Subcutaneous abdominal adipose tissue (tissue), 5 donors: Measurements from ENCODE around the gene IPPK.

Experiments
- H3K27ac ChIP-seq: one replicate; pipeline ENCODE4 v1.7.0; 2013; ENCODE audit warnings: low read depth, mild to moderate bottlenecking, inconsistent platforms, low read length, moderate library complexity
- H3K27me3 ChIP-seq, 5 donors: one replicate each; pipeline ENCODE4 v1.7.0; 2013; ENCODE audit warnings: low read length in 5 of 5, inconsistent platforms in 1 of 5; ENCODE audit not compliant: control insufficient read depth in 5 of 5, insufficient read depth in 4 of 5
- H3K36me3 ChIP-seq, 5 donors: one replicate each; pipeline ENCODE4 v1.7.0; 2013; ENCODE audit warnings: low read length in 5 of 5; ENCODE audit not compliant: control insufficient read depth in 5 of 5, insufficient read depth in 5 of 5
- H3K4me1 ChIP-seq, 5 donors: one replicate each; pipeline ENCODE4 v1.7.0; 2013; ENCODE audit warnings: low read length in 5 of 5, mild to moderate bottlenecking in 3 of 5, moderate library complexity in 1 of 5; ENCODE audit not compliant: control insufficient read depth in 5 of 5, insufficient read depth in 5 of 5
- H3K4me3 ChIP-seq, 5 donors: one replicate each; pipeline ENCODE4 v1.7.0; 2013; ENCODE audit warnings: low read length in 5 of 5, low read depth in 1 of 5
- H3K9ac ChIP-seq, 5 donors: one replicate each; pipeline ENCODE4 v1.7.0; 2013; ENCODE audit warnings: low read length in 5 of 5, mild to moderate bottlenecking in 4 of 5, moderate library complexity in 3 of 5
- H3K9me3 ChIP-seq, 5 donors: one replicate each; pipeline ENCODE4 v1.7.0; 2013; ENCODE audit warnings: low read length in 5 of 5; ENCODE audit not compliant: control insufficient read depth in 5 of 5
- donor health status: healthy.
- donor health status: healthy.
- donor health status: healthy.
- donor health status: healthy.
- donor health status: healthy.

IPPK gene, protein sequence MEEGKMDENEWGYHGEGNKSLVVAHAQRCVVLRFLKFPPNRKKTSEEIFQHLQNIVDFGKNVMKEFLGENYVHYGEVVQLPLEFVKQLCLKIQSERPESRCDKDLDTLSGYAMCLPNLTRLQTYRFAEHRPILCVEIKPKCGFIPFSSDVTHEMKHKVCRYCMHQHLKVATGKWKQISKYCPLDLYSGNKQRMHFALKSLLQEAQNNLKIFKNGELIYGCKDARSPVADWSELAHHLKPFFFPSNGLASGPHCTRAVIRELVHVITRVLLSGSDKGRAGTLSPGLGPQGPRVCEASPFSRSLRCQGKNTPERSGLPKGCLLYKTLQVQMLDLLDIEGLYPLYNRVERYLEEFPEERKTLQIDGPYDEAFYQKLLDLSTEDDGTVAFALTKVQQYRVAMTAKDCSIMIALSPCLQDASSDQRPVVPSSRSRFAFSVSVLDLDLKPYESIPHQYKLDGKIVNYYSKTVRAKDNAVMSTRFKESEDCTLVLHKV

DNA sequence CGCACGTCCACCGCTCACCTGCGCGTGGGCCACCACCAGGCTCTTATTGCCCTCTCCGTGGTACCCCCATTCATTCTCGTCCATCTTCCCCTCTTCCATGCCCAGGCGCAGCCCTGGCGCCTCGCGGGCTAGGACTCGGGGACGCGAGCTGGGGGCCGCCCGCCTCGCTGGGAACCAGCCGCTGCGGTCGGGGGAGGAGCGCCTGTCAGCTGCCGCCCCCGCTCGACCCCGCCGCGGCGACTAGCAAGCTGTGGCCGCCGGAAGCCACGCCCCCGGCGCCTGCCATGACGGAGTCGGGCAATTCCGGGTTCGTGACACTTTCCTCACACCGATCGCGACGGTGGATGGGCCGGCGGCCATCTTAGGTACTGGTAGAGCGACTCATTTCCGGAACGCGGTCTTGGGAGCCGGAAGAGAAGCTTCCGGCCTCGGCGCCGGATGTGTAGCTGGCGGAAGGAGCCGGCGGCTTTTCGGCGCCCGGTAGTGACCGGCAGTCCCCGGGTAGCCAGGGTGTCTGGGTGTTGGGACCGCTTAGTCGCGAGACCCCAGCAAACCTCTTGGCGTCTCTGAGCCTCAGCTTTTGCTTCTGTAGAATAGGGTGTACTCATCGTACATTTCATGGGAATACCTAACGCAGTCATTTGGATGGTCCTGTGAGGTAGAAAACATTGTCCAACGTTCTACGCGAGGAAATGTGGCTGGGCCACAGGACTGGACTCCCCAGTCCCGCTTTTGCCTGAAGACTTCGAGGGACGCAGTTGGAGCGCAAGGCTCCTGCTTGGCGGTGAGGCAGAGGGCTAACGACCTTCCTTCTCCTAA, at the start of gene IPPK:
Gene IPPK, minus strand, starts transcription at position 242 of the 819 bp plus-strand sequence. Its CDS starts 143 bp downstream, at position 99.
- H3K9ac ChIP-seq: peak within 1 kb of the TSS; percentile 81 to 99 (median 98)
- peaks cover 0 to 26% (median 21%) of the 10 kb centered on the region in 5 donors for H3K4me1 ChIP-seq
- H3K4me3 ChIP-seq: peak within 1 kb of the TSS; percentile 80 to 100 (median 99)
- H3K27me3 ChIP-seq: no peaks in the 10 kb centered on the region
- H3K9me3 ChIP-seq: no peaks in the 10 kb centered on the region
- peak within 1 kb of the TSS; percentile 96 for H3K27ac ChIP-seq
- H3K36me3 ChIP-seq: peaks cover 0 to 12% (median 8%) of the 10 kb centered on the region in 5 donors

DNA sequence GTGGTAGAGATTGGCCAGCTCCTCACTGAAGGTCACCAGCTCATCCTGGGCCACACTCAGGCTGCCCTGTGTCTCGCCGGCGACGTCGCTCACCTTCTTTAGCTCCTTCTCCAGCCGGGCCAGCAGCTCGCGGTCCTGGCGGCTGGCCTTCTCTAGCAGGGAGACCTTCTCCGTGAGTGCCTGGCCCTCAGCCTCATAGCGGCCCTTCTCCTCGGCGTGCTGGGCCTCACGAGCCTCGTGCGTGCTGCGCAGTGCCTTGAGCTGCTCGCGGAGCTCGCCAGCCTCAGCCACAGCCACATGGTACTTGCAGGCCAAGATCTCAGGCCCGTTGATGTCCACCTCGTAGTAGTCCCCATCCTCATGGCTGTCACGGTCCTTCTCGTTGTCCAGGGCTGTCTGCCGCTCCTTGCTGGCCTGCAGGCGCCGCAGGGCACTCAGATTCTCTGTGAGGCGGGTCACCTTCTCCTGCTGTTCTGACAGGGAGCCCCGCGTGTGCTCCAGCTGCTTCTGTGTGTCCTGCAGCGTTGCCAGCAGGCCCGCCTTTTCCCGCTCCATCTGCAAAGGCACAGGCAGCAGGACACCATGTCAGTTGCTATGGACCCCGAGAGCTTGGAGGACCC, 49.2 kb upstream of the IPPK start:
- H3K27me3 ChIP-seq: no peaks in the 10 kb centered on the region
- no peak overlapping the region for H3K27ac ChIP-seq
- peaks cover 3 to 10% (median 9%) of the 10 kb centered on the region in 5 donors for H3K4me1 ChIP-seq
- peaks cover 0 to 87% (median 80%) of the 10 kb centered on the region in 5 donors for H3K36me3 ChIP-seq
- H3K4me3 ChIP-seq: no peak overlapping the region
- no peak overlapping the region for H3K9ac ChIP-seq
- H3K9me3 ChIP-seq: no peaks in the 10 kb centered on the region

DNA sequence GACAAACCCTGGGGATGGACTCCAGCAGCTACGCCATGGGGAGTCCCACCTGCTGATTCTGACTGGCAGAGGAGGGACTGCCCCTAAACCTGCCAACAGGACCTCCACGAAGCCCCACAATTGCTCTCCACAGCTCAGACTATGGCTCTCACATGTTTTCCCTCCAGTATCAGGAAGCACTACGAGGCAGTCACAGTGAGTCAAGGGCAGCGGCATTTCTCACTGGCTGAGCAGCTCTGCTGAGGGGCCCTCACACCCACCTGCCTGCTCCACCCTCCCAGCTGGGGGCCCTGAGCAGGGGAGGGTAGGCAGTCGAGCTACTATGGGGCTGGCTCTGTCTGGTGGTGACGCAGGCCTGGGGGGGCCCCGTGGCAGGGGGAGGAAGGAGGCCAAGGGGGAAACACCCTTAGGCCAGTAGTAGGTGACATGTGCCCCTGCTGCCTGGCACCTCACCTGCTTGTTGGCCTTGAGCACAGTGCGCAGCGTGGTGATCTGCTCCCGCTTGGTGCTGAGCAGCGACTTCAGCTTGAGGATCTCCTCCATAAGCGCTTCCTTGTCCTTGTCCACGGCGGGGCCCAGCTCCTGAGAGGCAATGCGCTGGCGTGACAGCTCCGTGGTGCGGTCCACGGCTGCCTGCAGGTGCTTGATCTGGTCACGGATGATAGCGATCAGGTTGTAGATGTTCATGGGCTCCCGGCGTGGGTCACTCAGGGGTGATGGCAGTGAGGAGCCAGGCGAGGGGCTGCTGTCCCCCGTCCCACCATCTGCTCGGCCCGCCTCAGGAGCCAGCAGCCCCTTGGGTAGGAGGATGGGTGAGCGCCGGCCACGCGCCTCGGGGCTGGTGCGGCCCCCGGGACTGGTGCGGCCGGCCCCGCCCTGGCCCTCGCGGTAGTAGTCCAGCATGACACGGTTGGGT, 48.4 kb upstream of the IPPK start:
- Histone ChIP-seq H3K4me1 (peaks cover 3 to 10% (median 9%) of the 10 kb centered on the region in 5 donors), H3K27me3 (no peaks in the 10 kb centered on the region), H3K27ac (no peak overlapping the region), H3K9ac (no peak overlapping the region), H3K9me3 (no peaks in the 10 kb centered on the region), H3K36me3 (peaks cover 0 to 95% (median 88%) of the 10 kb centered on the region in 5 donors), H3K4me3 (no peak overlapping the region)

DNA sequence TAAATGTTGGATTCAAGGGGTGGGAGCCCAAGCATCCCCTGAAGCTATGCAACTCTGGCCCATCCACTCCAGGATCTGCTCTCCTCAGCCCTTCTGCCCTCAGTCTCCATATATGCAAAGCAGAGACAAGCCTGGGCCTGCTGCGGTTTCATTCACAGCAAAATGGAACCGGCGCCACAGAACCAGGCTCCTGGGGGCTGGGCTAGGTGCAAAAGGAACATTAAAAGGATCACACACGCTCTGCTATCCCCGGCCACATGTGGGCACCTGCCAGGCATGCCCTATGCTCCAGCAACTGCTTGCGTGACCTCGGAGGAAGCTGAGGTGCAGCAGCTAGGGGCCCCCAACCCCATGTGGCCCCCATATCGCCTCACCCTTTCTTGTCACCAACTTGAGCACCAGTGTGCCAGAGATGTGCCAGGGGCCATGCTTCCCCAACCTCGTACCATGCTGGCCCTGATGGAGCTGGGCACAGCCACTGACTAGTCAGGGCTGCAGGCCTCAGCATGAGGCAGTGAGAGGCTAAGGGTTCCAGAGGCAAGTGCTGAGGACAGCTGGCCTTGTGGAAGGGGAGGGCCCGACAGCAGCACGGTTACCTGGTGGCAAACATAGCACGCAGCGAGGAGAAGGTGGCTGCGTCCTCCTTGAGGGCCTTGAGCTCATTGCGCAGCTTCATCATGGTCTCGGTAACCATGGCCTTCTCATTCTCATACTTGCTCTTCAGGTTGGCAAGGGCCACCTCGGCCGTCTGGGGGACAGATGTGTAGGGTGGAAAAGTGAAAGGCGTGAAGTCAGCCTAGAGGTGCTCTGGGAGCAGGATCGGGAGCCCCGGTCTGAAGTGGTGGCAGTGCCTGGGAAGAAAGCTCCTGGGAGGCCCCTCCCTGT, 47.5 kb upstream of the IPPK start:
- H3K9me3 ChIP-seq: no peaks in the 10 kb centered on the region
- no peak overlapping the region for H3K4me3 ChIP-seq
- no peaks in the 10 kb centered on the region for H3K27me3 ChIP-seq
- peaks cover 3 to 10% (median 9%) of the 10 kb centered on the region in 5 donors for H3K4me1 ChIP-seq
- no peak overlapping the region for H3K9ac ChIP-seq
- no peak overlapping the region for H3K27ac ChIP-seq
- peaks cover 0 to 94% (median 90%) of the 10 kb centered on the region in 5 donors for H3K36me3 ChIP-seq

DNA sequence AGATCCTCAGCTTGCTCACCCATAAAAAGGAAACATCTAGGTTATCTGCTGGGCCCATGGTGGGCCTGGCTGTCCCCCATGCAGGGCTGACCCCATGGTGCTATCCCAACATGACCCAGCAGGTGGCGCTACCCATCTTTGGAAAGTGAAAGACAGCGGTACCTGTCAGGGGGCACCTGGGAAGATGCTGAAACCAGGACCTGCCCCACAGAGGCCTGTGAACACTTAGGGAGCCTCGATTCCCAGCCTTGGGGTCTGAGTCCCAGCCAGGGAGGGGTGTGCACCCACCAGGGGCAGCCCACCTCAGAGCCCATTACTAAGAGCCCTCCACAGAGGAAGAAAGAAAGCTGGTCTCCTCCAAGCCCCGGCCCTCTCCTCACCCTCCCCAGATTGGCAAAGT, 46.6 kb upstream of the IPPK start:
- Histone ChIP-seq H3K4me3 (no peak overlapping the region), H3K36me3 (peaks cover 0 to 90% (median 86%) of the 10 kb centered on the region in 5 donors), H3K9ac (no peak overlapping the region), H3K27me3 (no peaks in the 10 kb centered on the region), H3K4me1 (peaks cover 3 to 16% (median 9%) of the 10 kb centered on the region in 5 donors), H3K9me3 (no peaks in the 10 kb centered on the region), H3K27ac (no peak overlapping the region)

DNA sequence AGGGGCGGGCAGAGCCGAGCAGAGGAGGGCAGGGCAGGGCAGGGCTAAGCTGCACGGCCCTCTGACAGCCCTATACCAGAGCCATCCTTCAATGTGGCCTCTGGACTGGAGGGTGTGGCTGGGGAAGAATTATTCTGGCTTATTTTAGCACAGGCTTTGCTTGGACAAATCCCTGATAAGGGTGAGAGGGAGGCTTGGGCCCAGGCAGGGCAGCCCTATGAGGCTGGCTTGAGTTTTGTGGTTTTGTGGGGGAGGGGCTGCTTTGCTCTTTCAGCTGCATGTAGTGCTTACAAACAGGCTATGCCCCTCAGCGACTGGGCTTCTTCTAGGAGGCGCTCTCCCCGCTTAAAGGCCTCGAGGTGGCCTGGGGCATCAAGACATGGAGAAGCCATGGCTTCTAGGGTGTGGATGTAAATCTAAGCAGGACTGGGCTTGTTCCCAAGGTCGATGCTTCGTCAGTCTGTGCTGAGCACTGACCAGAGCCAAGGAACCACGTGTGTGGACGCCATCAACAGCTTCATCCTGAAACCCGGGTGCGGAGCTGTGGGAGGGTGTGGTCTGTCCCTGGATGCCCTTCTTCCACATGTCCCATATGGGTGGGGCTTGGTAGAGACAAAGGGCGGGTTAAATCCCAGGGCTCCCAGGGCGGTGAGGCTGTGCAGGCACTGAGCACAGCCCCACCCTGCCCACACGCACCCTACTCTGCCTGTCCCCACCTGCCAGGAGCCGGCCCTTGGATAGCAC, 45.7 kb upstream of the IPPK start:
- Histone ChIP-seq H3K36me3 (peaks cover 0 to 90% (median 84%) of the 10 kb centered on the region in 5 donors), H3K4me3 (no peak overlapping the region), H3K4me1 (peaks cover 3 to 19% (median 9%) of the 10 kb centered on the region in 5 donors), H3K27me3 (no peaks in the 10 kb centered on the region), H3K9me3 (no peaks in the 10 kb centered on the region), H3K9ac (no peak overlapping the region), H3K27ac (no peak overlapping the region)

DNA sequence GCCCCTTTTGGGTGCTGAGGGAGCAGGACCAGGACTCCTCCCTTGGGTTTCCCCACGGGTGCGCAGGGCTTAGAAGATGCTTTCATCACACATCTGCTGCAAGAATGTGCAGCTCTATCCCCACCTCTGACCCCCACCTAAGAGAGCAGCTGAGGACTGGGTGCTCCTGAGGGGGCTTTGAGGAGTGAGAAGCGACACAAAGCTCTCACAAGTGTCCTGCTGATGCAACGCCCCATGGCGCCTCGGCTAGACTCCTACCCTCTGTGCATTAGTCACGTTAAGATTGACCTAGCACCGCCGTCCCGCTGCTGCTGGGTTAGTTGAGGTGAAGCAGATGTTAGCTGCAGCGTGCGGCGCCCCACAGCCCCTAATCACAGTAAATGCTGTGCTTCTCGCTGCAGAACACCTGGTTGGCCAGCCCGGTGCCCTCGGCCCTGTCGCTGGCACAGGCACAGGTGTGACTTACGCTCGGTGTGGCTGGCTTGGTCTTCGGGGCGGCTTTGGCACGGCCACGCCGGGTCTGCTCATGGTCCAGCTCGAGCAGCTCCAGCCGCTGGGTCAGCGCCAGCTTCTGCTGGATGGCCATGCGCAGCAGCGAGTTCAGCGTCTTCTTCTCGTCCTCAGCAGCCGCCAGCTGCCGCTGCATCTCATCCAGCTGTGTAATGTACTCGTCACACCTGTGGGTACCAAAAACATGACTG, 45.0 kb upstream of the IPPK start:
- H3K27ac ChIP-seq: no peak overlapping the region
- no peaks in the 10 kb centered on the region for H3K27me3 ChIP-seq
- H3K4me1 ChIP-seq: peaks cover 3 to 19% (median 9%) of the 10 kb centered on the region in 5 donors
- no peak overlapping the region for H3K4me3 ChIP-seq
- H3K9ac ChIP-seq: no peak overlapping the region
- peaks cover 0 to 90% (median 83%) of the 10 kb centered on the region in 5 donors for H3K36me3 ChIP-seq
- no peaks in the 10 kb centered on the region for H3K9me3 ChIP-seq

DNA sequence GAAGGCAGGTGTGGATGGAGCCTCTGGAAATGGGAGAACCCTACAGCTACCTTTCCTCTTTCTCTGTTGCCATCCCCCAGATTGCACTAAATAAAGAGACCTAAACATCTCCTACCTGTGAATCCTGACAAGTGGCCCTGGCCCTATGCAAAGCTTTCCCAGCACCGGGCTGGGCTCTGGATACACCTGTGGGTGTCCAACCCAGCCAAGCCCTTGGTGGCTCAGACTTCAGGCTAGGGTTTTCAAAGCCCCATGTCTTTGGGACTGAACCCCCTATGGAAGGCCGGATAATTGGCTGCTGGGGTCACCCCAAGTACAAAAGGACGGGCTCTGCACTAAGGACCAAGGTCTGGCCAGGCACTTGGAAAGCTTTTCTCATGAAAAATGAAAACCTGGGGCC, 44.1 kb upstream of the IPPK start:
- peaks cover 4 to 90% (median 82%) of the 10 kb centered on the region in 5 donors for H3K36me3 ChIP-seq
- no peak overlapping the region for H3K4me3 ChIP-seq
- H3K27ac ChIP-seq: no peak overlapping the region
- no peak overlapping the region for H3K9ac ChIP-seq
- H3K27me3 ChIP-seq: no peaks in the 10 kb centered on the region
- H3K4me1 ChIP-seq: peaks cover 3 to 19% (median 9%) of the 10 kb centered on the region in 5 donors
- no peaks in the 10 kb centered on the region for H3K9me3 ChIP-seq
